ENCODE data around the gene RARRES2.

GRCh38 chr7:150385302-150385723 is 43.9 kb upstream of the RARRES2 start:
- TF ChIP-seq SNAI2 (CRISPR knock-in tag; IDR thresholded peaks at IDR 0.05), result no peak
- TF ChIP-seq BACH2 (CRISPR knock-in tag; IDR thresholded peaks at IDR 0.05; ENCODE audit: borderline replicate concordance), result no peak
- TF ChIP-seq CREB5 (CRISPR knock-in tag; IDR thresholded peaks at IDR 0.05; ENCODE audit: low read depth), result no peak
- TF ChIP-seq RARB (CRISPR knock-in tag; IDR thresholded peaks at IDR 0.05), result no peak
- TF ChIP-seq, protein P1, sequence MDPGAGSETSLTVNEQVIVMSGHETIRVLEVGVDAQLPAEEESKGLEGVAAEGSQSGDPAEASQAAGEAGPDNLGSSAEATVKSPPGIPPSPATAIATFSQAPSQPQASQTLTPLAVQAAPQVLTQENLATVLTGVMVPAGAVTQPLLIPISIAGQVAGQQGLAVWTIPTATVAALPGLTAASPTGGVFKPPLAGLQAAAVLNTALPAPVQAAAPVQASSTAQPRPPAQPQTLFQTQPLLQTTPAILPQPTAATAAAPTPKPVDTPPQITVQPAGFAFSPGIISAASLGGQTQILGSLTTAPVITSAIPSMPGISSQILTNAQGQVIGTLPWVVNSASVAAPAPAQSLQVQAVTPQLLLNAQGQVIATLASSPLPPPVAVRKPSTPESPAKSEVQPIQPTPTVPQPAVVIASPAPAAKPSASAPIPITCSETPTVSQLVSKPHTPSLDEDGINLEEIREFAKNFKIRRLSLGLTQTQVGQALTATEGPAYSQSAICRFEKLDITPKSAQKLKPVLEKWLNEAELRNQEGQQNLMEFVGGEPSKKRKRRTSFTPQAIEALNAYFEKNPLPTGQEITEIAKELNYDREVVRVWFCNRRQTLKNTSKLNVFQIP (CRISPR knock-in tag; IDR thresholded peaks at IDR 0.05; ENCODE audit: borderline replicate concordance, low read depth), result no peak

Measured in SK-N-SH treated with all-trans-retinoic acid at 6 μM for 48 hours (cell line).